GM18951 (cell line): Measurements from ENCODE around the gene CAPS2.

Experiments used
- POLR2A ChIP-seq: IDR thresholded peaks from 4 replicates; pipeline ENCODE4 v1.6.1; 2011; ENCODE audit warnings: mild to moderate bottlenecking; ENCODE audit not compliant: insufficient read length, insufficient read depth; ENCODE audit errors: extremely low read depth
- in situ Hi-C: fragments of 300-500 bp; cut with MboI; formaldehyde crosslinking; loops from one replicate; pipeline ENCODE4 v1.12.0; 2022; ENCODE audit warnings: low sequenced_read_pairs, mixed read lengths, inconsistent platforms; ENCODE audit not compliant: unreplicated experiment

Gene CAPS2

DNA sequence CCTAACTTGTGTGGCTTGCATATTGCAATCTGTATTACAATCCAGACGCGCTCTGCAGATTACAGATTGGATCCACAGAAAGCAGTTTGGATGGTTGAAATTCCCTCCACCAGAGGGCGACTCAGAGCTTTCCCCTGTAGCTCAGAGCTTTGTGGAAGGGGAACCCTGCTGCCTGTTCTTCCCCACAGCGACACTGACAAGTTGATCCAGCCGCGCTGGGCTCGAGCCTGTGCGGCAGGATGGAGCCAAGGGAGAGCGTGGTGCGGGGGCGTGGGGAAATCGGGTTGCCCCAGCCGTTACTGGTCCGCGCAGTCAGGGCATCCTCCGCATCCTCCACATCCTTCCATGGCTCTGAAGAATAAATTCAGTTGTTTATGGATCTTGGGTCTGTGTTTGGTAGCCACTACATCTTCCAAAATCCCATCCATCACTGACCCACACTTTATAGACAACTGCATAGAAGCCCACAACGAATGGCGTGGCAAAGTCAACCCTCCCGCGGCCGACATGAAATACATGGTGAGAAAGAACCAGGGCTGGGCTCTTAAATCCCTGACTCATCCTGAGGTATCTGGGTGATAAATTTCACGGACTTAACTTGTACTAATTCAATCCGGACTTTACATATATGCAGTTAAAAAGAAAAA, 4.4 kb upstream of the CAPS2 start, which contains the start of gene GLIPR1L1:
Gene GLIPR1L1 (plus strand): TSS at position 287 of the 647 bp plus-strand sequence. CDS start 59 bp downstream, at position 346.
- in situ Hi-C loops: loop anchor here (10.0 kb wide), 1 partner anchor 150 kb away; the partner anchor contains the start of gene GLIPR1
- no peak for TF ChIP-seq POLR2A

- in situ Hi-C loops: no loop called here
- TF ChIP-seq POLR2A: no peak
These were observed 2.5 kb downstream of the CAPS2 start for GRCh38 chr12:75327642-75328041.

- in situ Hi-C loops: no loop called here
These were observed 6.5 kb downstream of the CAPS2 start for GRCh38 chr12:75323663-75324062.

DNA sequence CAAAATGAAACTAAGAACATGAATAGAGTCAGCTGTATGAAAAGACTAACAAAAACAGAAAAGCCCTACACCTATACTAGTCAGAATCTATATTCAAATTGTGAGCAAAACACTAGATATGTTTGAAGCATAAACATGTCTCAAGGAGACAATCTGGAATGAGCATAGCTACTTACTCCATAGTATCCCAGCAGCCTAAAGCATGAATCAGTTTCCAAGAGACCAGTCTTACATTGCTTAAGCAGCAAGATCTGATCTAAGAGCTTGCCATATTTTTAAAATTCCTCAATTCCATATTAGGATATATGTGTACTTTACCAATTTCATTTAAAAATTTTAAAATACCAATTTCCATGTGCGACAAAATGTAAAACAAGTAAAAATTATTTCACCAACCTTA, 7.7 kb downstream of the CAPS2 start:
- no peak for TF ChIP-seq POLR2A
- in situ Hi-C loops: no loop called here

More at GRCh38 chr12:75323663-75324062, 6.5 kb downstream of the CAPS2 start:
- TF ChIP-seq POLR2A: no peak

DNA sequence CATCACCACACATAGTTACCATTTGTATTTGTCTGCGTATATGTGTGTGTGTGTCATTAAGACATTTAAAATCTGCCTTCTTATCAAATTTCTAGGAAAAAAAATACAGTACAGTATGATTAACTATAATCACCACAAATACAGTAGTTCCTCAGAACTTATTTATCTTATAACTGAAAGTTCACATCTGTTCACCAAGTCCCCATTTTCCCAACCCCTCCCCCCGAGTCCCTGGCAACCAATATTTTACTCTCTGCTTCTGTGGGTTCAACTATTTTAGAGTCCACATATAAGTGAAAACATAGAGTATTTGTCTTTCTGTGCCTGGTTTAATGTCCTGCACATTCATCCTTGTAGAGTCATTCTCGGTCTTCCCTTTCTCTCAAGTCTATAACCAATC, 12.3 kb downstream of the CAPS2 start:
- in situ Hi-C loops: no loop called here
- no peak for TF ChIP-seq POLR2A

DNA sequence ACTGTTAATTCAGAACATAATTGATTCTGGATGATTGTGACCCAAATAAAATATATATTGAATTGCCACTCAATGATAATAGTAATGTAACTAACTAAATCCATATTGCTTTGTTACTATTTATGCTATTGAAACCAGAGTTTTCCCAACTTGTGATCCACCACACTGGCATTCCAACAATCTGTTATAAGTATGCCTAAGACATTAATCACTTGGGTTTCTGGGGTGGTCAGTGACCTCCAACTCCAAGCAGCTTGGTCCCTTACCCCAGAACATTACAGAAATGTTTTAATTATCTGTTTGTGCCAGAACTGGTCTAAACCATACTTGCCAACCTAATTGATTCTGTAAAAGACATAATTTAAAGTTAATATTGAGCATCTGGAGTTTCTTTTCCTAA, 14.6 kb downstream of the CAPS2 start:
- TF ChIP-seq POLR2A: no peak
- in situ Hi-C loops: no loop called here

DNA sequence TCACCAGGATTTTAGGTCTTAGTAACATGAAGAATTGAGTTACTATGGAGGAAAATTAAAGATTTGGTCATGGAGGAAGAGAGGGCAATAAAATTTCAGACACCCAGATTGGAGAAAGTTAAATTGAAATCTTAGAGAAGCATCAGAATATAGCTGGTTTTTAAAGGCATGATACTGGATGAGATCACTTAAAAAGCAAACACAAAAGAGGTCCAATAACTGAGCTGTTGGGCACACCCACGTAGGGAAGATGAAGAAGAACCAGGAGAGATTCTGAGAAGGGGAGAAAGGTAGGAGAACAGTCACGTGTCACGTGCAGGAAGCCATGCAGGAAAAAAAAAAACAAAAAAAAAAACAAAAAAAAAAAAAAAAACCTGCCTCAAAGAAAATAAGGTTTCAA, 18.8 kb downstream of the CAPS2 start:
- TF ChIP-seq POLR2A: no peak
- in situ Hi-C loops: no loop called here

GRCh38 chr12:75308279-75308678, 21.8 kb downstream of the CAPS2 start:
- in situ Hi-C loops: no loop called here
- TF ChIP-seq POLR2A: no peak

- TF ChIP-seq POLR2A: no peak
- in situ Hi-C loops: no loop called here
These were observed 24.5 kb downstream of the CAPS2 start for GRCh38 chr12:75305412-75306332.

DNA sequence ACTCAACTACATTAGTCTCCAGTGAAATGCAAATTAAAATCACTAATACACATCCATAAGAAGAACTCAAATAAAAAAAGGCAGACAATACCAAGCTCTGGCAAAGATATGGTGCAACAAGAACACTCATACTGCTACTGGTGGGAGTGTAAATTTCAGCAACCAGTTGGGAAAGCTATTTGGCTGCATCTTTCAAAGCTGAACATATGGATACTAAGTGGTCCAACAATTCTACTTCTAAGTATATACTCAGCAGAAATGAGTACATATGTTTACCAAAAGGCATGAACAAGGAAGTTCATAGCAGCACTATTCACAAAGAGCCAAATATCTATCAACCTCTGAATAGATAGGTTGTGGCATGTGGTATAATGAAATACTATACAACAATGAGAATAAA, 27.3 kb downstream of the CAPS2 start:
- in situ Hi-C loops: no loop called here
- TF ChIP-seq POLR2A: no peak

DNA sequence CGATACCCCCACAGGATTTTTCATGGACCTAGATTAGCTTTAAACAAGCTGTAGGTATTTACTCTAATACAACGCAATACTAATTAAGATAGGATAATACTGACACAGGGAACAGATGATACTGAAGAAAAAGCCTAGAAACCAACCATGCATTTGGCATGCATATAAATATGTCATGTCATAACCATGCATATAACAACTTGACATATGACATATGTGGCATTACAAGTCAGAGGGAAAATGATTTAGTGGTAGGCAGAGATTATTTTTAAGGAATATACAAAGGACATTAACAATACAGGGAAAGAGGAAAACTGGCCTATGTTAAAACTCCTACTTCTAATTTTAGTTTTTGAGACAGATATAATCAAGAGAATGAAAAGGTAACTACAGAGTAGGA, 27.9 kb downstream of the CAPS2 start:
- TF ChIP-seq POLR2A: no peak

DNA sequence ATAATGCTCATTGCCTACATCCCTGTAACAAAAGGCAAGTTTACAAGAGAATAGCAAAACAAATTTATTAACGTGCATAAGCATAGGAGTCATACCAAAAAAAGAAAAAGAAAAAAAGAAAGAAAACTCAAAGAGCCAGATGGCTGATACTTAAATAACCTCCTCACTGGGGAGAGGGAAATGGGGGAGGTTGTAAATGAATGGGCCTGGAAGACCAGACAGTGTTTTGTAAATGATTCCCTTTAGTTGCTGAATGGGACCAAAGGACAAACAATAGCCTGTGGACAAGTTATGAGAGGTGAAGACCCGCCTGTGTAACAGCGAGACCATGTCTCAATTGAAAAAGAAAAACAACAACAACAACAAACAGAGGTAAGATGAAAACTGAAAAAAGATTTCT, 35.3 kb downstream of the CAPS2 start:
- TF ChIP-seq POLR2A: no peak
- in situ Hi-C loops: no loop called here

More for the DNA sequence above, 27.9 kb downstream of the CAPS2 start:
- in situ Hi-C loops: no loop called here

GRCh38 chr12:75294336-75294735, 35.8 kb downstream of the CAPS2 start:
- no peak for TF ChIP-seq POLR2A
- in situ Hi-C loops: no loop called here

DNA sequence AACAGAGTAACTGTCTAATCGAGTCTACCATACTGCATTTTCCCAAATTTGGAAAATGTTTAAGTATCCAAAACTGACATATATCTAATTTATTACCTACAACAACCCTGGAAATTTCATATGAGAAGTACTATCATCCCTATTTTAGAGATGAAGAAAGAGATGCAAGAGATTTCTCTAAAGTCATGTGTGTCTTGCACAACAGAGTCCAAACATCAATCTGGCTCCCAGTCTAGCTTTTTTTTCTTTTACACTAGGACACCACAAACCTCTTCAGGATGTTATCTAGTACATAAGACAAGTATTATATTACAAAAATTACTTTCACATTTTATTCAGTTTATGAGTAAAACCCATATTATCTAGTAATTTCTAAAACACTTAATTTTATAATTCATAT, 39.1 kb downstream of the CAPS2 start:
- in situ Hi-C loops: no loop called here
- no peak for TF ChIP-seq POLR2A
